Posterior vena cava (tissue), 2 donors: ENCODE measurements around the gene ADAMTS19. TPM values are rescaled to one million over a fixed set of nuclear protein-coding genes. Genes with fewer than 3 reads are reported as not detected.
"Not testable (repeated sequence)": the region's sequence is repeated elsewhere in the genome, so short reads cannot be mapped to it uniquely, and the experiment has no call there.

Source experiments
- DNase-seq: peaks from one replicate; pipeline ENCODE4 v3.0.0-alpha.2; 2020; ENCODE audit warnings: low spot score
- intact Hi-C, 2 donors: fragments of 100-400 bp; cut with DNase I; formaldehyde crosslinking; loops; one replicate each; pipeline versions ENCODE4 v1.14.1 to v1.14.2; 2022 to 2023
- total RNA-seq, 2 donors: library from RNA; stranded (reverse); fragmentation: NEBNext Ultra II Directional; extraction: Animal tissue kit (Norgen Biotek cat#: 25700); gene quantifications; one replicate each; pipeline ENCODE4 v1.2.1, GENCODE V29; 2021
- donor health status: DM: yes; HTN: yes; CAD: no.
- donor health status: DM: yes; HTN: yes; CAD: no.

Gene ADAMTS19
- total RNA-seq, 2 donors from 2014 or later, result not detected

DNA sequence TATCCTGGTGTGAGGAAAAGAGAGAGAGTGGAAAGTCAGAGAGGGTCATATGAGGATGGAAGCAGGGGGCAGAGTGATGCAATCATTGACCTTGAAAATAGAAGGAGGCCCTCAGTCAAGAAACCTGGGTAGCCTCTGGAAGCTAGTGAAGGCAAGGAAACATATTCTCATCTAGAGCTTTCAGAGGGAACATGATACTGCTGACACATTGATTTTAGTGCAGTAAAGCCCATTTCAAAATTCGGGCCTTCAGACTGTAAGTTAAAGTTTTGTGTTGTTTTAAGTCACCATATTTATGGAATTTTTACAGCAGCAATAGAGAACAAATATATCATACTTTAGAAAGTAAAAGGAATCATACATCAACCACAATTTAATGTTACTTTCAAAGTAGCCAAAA lies 87.0 kb downstream of the ADAMTS19 start:
- DNase-seq, result no peak
- intact Hi-C loops, result no loop called here

DNA sequence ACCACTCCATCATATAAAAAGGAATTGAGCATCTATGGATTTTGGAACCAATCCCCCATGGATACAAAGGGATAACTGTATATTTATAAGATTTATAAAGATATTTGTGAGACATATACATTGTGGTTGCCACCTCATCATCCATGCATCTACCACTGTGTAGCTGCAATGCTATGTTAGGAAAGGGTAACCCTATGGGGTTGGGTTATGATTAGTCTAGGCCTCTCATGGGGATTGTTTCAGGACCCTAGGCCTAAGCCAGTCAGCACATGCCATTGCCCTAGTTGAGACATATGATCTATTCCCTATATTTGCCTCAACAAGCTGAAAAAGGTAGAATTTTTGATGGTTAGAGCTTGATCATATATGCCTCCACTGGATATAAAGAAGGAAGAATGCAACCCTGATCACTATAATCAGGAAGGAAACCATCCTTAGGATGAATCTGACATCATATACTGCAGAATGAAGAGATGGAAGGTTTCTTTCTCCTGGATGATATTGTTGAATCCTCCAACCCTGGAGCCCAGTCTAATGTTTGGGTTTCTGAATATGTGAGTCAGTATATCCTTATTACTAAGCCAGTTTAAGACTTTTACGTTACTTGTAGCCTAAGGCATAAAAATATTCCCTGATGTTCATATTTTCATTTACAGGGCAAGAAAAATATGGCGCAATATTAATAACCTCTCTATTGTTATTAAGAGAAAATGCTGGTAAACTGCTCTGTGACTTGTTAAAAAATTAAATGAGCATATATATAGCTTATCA lies 94.2 kb downstream of the ADAMTS19 start:
- no peak for DNase-seq
- intact Hi-C loops, result no loop called here

DNA sequence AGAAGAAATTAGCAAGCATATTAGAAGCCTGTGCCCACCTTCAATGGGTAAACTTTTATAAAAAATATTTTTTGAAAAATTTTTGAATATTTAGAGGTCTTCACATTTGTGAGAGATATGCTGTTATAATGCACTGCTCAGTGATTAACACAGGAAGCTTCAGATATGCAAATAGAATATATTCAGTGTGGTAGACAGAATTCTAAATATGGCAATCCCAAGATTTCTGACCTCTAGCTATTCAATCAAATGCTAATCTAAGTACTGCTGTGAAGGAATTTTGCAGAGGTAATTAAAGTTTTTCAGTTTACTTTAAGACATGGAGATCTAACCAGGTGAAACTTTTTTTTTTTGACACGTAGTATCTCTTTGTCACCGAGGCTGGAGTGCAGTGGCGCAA lies 103.5 kb downstream of the ADAMTS19 start:
- DNase-seq, result no peak
- intact Hi-C loops, result no loop called here

DNA sequence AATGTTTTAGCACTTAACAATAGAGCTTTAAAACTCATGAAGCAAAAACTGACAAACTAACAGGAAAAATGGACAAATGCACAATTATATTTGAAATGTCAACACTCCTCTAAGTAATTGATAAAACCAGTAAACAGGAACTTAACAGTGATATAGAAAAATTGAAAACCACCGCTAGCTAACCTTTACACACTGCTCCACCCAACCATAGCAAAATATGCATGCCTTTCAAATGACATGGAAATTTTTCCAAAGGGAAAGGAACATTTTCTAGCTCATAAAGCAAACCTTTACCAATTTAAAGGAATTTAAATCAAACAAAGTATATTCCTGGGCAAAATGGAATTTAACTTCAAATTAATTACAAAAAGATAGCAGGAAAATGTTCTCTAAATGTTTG lies 109.2 kb downstream of the ADAMTS19 start:
- no peak for DNase-seq
- intact Hi-C loops, result no loop called here

DNA sequence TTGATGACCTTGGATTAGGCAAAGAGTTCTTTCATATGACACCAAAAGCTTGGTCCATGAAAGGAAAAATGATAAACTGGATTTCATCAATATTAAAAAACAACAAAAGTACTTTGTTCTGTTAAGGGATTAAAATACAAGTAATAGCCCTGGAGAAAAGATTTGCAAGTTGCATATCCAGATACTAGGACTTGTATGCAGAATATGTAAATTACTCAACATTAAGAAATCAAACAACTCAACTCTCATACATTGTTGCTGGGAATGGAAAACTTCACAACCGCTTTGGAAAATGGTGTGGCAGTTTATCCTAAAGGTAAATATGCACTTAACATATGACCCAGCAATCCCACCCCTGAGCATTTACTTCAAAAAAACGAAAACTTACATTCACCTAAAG lies 112.0 kb downstream of the ADAMTS19 start:
- no peak for DNase-seq
- intact Hi-C loops, result no loop called here

DNA sequence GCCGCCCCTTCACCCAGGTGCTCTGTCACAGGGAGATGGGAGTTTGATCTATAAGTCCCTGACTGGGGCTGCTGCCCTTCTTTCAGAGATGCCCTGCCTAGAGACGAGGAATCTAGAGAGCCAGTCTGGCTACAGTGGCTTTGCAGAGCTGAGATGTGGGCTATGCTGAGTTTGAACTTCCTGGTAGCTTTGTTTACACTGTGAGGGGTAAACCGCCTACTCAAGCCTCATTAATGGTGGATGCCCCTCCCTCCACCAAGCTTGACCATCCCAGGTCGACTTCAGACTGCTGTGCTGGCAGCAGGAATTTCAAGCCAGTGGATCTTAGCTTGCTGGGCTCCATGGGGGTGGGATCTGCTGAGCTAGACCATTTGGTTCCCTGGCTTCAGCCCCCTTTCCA lies 124.4 kb downstream of the ADAMTS19 start:
- DNase-seq, intact Hi-C loops: not testable (repeated sequence)

DNA sequence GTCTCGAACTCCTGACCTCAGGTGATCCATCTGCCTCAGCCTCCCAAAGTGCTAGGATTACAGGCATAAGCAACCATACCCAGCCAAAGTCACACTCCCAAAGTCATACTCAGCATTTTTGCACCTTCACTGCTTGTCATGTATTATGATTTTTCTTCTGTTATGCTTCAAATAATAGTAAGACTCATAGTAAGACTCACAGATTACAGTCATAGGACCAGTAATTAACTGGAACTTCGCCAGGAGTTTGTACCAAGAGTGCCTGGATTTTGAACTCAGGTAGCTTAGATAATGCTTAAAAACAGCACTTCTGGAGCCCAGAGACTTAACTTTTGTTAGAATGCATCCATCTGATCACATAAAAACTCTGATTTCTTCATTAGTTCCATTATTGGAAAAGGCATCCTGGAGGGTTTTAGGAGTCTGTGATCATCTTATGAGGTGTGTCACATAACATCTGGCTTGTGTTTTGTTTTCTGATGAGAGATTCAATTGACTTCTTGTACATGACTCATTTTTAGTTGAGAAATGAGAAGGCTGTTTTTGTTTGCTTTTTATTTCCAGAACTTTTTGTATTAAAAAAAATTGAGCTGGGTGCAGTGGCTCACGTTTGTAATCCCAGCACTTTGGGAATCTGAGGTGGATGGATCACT lies 131.5 kb downstream of the ADAMTS19 start:
- DNase-seq, result no peak
- intact Hi-C loops, result no loop called here

DNA sequence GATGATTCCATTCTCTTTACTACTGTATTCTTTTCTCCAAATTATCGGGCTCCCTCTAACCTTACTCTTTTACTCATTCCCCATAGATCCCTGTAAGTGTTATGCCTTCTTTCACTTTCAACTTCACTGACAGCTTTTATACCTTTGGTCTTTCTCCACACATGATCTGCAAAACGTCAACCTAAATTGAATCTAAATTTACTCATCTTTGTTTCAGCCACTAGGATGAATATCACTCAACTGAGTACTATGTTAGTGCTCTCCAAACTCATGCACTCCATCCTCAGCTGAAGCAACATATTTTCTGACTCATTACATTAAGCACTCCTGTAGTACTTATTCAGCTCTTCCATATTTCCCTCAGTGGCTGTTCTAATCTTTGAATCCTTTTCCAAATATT lies 133.4 kb downstream of the ADAMTS19 start:
- intact Hi-C loops, result no loop called here
- no peak for DNase-seq

DNA sequence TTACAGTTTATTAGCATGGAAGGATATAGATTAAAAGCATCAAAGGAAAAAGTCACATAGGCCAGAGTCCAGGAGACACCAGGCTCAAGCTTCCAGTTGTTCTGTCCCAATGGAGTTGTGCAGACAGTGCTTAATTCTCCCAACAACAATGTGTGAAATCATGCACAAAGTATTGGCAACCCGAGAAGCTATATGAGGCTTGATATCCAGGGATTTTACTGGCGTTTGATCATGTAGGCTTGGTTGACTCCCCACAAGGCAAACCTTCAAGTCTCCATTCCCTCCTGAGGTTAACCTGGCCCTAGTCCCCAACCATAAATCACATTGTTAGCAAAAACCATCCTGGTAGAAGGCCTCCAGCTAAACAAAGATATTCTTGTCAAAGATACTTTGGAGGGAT lies 141.5 kb downstream of the ADAMTS19 start:
- no peak for DNase-seq
- intact Hi-C loops, result no loop called here

DNA sequence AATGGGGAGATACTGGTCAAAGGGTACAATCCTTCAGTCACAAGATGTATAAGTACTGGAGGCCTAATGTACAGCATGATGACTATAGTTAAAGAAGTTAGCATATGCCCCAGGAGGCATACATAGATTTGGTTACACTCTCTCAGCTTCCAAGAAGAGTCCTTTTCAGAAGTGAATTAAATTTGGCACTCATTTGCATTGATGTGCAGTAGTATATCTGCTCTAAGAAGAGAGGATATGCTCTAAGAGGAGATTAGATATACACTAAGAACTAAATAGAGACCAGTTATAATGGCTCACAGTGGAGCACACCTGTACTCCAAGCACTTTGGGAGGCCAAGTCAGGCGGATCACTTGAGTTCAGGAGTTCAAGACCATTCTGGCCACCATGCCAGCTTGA lies 148.3 kb downstream of the ADAMTS19 start:
- intact Hi-C loops, result no loop called here

DNA sequence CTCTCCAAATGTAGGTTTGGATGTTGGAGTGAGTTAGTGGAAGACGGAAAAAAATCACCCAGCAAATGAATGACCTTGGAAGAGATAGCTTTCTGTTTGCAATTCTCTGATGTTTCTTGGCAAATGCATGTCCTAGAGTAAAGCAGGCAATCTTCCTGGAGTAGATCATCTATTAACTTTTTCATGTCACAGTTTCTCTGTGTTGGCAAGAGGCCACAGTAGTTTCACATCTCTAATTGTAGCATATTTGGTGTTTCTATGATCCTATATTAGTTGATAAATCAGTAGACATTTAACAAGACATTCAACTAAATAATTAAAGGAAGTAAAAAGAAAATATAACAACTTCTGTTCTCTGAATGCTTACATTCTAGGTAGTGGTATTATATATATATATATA lies 149.6 kb downstream of the ADAMTS19 start:
- intact Hi-C loops, result no loop called here
- no peak for DNase-seq

More for the DNA sequence above, 148.3 kb downstream of the ADAMTS19 start:
- DNase-seq, result no peak

DNA sequence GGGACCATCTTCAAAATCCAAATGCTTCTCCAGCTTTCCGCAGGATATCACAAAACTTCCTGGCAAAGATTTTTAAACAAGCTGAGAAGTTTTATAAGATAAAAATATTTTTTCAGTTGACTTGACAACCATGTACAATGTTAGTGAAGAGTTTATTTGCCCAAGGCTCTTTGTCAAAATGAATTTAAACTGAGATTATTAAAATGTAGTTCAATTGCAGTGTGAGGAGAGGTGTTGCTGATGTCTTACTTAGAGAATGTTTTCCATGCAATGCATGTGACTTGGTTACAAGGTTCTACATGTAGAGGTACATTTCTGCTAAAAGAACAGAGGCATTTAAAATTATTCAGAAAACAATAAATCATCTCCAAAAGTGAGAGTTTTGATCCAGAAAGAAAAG lies 156.4 kb downstream of the ADAMTS19 start:
- intact Hi-C loops, result no loop called here
- DNase-seq, result no peak

DNA sequence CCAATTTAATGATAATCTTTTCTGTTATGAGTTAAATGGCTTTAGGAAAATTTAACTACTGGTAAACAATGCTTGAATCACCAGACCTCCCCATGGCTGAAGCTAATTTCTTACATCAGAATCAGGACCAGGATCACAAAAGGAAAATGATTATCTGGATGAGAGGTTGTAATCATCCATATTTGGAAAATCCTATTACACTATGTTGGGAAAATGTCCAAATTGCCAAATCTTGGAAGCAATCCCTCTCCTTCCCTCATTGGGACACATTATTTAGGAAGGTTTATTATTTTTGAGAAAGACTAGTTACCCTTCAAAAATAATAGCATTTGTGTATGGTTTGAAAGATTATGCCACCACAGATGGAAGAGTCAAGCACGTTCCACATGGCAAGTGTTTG lies 157.1 kb downstream of the ADAMTS19 start:
- intact Hi-C loops, result no loop called here
- DNase-seq, result no peak

DNA sequence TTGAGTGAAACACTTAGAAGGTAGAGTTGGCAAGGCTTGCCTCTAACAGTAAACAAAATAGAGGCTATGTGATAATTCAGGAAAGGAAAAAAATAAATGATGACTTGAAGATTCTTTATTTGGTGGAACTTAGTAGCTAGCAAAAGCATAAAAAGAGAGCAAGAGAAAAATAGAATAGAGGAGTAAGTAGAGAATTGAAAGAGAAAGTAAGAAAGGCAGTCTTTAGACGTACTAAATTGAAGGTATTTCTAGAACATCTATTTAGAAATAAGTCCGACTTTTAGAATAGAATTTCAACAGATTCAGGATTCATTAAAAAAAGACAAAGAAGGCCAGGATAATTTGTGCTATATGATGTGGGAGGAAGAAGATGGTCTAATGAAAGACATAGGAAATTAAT lies 159.7 kb downstream of the ADAMTS19 start:
- no peak for DNase-seq
- intact Hi-C loops, result no loop called here

DNA sequence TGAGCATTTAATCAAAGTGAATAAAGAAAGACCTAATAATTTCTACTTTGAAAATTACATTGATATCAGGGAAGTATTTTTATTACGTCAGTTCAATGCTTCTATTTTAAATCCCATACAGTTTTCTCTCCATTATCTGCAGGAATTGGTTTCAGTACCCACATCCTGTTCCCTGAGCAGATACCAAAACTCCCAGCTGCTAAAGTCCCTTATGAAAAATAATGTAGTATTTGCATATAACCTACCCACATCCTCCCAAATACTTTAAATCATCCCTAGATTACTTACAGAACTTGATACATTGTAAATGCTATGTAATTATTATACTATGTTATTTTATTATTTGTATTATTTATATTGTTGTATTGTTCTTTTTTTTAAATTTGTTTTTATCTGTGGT lies 162.4 kb downstream of the ADAMTS19 start:
- no peak for DNase-seq
- intact Hi-C loops, result no loop called here

DNA sequence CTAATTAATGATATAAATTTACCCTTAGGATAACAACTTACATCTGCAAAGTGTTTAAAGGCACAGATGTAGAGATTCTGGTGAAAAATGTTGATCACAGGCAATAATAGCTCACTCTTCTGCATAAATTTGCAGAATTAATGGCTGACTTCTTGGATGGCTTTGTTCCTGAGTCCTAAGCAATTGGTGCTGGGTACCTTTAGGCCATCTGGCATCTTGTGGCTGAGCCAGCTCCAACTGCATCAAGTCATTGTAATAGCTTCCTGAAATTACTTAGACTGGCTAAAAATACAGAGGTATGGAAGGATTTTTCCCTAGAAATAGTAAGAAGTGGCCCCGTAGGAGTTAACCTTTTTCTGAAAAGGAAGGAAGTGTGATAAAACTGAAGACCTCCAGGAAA lies 169.5 kb downstream of the ADAMTS19 start:
- intact Hi-C loops, result no loop called here
- DNase-seq, result no peak

DNA sequence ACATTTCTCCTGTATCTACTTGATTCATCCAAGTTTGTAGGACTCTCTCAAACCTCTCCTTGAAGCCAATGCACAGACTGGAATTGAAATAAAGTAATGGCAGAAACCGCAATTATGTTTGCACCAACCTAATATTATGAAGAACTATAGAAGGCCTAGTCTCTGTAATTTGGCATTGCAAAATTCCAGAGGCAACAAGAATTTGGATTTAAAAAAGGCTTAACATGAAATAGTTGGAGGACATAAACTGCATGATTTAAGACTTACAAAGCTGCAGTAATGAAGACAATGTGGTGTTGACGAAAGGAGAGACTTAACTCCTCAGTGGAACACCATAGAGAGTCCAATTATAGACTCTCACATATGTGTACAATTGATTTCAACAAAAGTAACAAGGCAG lies 170.0 kb downstream of the ADAMTS19 start:
- intact Hi-C loops, result no loop called here
- DNase-seq, result no peak

DNA sequence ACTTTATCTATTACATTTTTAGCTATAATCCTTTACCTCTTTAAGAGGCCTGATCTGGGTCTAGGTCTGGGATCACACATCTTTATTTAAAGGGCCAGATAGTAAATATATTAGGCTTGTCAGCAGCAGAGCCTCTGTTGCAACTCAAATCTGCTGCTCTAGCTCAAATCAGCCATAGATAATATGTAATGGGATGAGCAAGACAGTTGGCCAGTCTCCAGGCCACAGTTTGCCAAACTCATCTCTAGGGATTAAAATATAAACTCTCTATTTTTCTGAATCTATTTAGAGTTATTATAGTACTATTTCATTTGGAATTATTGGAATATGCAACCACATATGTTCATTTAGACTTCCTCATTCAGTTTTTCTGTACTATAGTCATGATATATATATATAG lies 171.9 kb downstream of the ADAMTS19 start:
- no peak for DNase-seq
- intact Hi-C loops, result no loop called here

DNA sequence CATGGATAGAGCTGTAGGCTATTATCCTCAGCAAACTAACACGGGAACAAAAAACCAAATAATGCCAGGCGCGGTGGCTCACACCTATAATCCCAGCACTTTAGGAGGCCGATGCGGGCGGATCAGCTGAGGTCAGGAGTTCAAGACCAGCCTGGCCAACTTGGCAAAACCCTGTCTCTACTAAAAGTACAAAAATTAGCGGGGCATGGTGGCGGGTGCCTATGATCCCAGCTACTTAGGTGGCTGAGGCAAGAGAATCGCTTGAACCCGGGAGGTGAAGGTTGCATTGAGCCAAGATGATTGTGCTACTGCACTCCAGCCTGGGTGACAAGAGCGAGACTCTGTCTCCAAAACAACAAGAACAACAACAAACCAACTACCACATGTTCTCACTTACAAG lies 177.4 kb downstream of the ADAMTS19 start:
- intact Hi-C loops, DNase-seq: not testable (repeated sequence)

DNA sequence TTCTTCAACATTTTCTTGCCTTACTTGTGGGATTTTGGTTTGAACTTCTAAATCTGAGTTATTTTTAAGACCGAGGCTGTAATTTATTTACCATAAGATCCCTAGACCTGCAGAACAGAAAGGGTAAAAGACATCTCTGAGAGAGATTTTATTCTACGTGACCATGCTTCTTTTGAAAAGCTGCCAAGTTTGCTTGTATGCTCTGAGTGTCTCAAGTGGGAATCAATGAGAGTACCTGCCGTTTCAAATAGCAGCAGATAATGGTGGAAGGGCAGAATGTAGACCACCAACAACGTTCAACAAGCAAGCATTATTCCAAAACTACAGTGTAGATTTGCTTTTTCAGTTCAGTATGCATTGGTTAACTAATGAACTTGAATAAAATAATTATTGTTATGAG lies 179.2 kb downstream of the ADAMTS19 start:
- intact Hi-C loops, result no loop called here
- no peak for DNase-seq

DNA sequence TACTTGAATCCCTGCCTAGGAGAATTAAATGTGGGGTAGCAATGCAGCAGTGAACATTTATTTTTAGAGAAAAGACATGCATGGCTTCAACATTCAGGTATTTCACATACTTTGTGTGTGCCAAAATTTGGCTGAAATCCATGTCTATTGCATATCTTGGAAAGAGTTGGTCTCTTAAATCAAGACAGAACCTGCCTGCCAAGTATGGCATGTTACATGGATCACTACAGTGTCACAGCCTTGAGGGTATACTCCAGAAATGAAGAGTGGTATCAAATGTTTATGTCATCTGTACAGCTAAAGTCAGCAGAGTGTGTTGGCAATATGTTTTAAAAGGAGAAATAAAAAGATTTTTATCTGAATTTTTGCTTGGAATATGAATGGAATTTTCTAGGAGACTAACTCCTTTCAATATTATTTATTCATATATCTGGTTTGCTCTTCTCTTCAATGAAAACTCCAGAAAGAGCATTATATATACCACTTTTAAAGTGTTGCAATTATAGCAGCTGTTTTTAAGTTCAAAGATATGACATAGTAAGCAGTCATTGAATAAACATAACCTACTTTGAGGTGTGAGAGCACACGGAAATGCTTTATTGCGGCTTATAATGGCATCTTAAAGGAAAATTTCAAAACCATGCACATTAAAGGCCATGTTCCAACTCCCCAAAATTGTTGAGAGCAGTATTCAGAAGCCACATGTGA lies 192.4 kb downstream of the ADAMTS19 start:
- intact Hi-C loops, result no loop called here
- DNase-seq, result no peak
